Heart right ventricle (tissue), 16 donors: Measurements from ENCODE around the gene ATF2. TPM values are rescaled to one million over a fixed set of nuclear protein-coding genes. Genes with fewer than 3 reads are reported as not detected.
A peak's percentile ranks its signal among the peaks of the same experiment; 100 is the strongest.

Source experiments
- ATAC-seq, 8 donors: fragments of 200-7000 bp; cut with Tn5 transposase; one replicate each; pipeline ENCODE4 v1.9.1; 2020; ENCODE audit warnings: mild to moderate bottlenecking in 8 of 8, moderate library complexity in 8 of 8, moderate number of reproducible peaks in 1 of 8
- DNase-seq, 2 donors: peaks; one replicate each; pipeline ENCODE4 v3.0.0-alpha.2; 2020
- H3K27ac ChIP-seq, 10 donors: fragments of 200-600 bp; sonication (generic) in 2 of 10; one replicate each; pipeline versions ENCODE4 v1.5.0 to v1.8.0; 2020 to 2022; ENCODE audit warnings: mild to moderate bottlenecking in 3 of 10
- H3K27me3 ChIP-seq, 7 donors: fragments of 200-600 bp; one replicate each; pipeline ENCODE4 v1.8.0; 2021 to 2022; ENCODE audit warnings: mild to moderate bottlenecking in 2 of 7
- H3K36me3 ChIP-seq, 9 donors: fragments of 200-600 bp; sonication (generic) in 1 of 9; one replicate each; pipeline versions ENCODE4 v1.5.0 to v1.8.0; 2020 to 2022; ENCODE audit warnings: mild to moderate bottlenecking in 2 of 9
- H3K4me1 ChIP-seq, 9 donors: fragments of 200-600 bp; sonication (generic) in 1 of 9; one replicate each; pipeline versions ENCODE4 v1.5.0 to v1.8.0; 2020 to 2022; ENCODE audit warnings: mild to moderate bottlenecking in 4 of 9
- H3K4me3 ChIP-seq, 10 donors: fragments of 200-600 bp; sonication (generic) in 2 of 10; one replicate each; pipeline versions ENCODE4 v1.5.0 to v1.8.0; 2020 to 2022; ENCODE audit warnings: mild to moderate bottlenecking in 7 of 10, moderate library complexity in 2 of 10
- H3K9me3 ChIP-seq, 11 donors: fragments of 200-600 bp in 10 of 11; sonication (generic) in 2 of 11; one replicate each; pipeline versions ENCODE4 v1.5.0 to v1.8.0; 2013 to 2022; ENCODE audit warnings: mild to moderate bottlenecking in 2 of 11, control low read depth in 1 of 11, moderate library complexity in 1 of 11
- WGBS, 2 donors: extraction: QIAGEN DNeasy Blood & Tissue Kit; methylation state at CpG; one replicate each; pipeline ENCODE4 v1.1.7; 2013; ENCODE audit warnings: inconsistent platforms in 1 of 2; 5-methylcytosine and 5-hydroxymethylcytosine counted together
- intact Hi-C, 10 donors: fragments of 100-400 bp; cut with DNase I; formaldehyde crosslinking; loops; one replicate each; pipeline versions ENCODE4 v1.11.1 to v1.14.2; 2022
- long read RNA-seq, 3 donors: library from polyadenylated mRNA; unstranded; transcript quantifications; one replicate each; pipeline ENCODE4 v2.0.0, GENCODE V29; 2020 to 2021
- polyA plus RNA-seq, 2 donors: library from polyadenylated mRNA; stranded (reverse); fragments of 200-250 nt; gene quantifications; one replicate each; pipeline ENCODE4 v1.2.3, GENCODE V29; 2013
- total RNA-seq, 10 donors: library from RNA; stranded (reverse); fragmentation: NEBNext Ultra II Directional in 3 of 10; extraction: Animal tissue kit (Norgen Biotek cat#: 25700) in 3 of 10; gene quantifications; one replicate each; pipeline versions ENCODE4 v1.2.1 to v1.2.4, GENCODE V29; 2021 to 2023
- TF ChIP-seq, protein P1 (sequence below), 9 donors: fragments of 200-600 bp; sonication (generic) in 2 of 9; IDR thresholded peaks; one replicate each; pipeline versions ENCODE4 v1.5.0 to v1.8.0; 2021 to 2022; ENCODE audit warnings: antibody characterized with exemption in 9 of 9, mild to moderate bottlenecking in 5 of 9, moderate library complexity in 1 of 9
- donor health status: Arrhythmogenic right ventricular cardiomyopathy.
- donor health status: ischemic (EF 13 %, LVEDD 7.1; RV severe dilation, severe dysfunction).
- donor health status: healthy with polysubstance abuse.
- donor health status: DM: no; HTN: yes; CAD: no.
- donor health status: DM: no; HTN: no; CAD: no.
- donor health status: ischemic (EF 25% LVEDD 6.9; RV normal size, moderate dysfunction).
- donor health status: ischemic (EF 25% LVEDD 5.7; RV mildly dilated, moderate dysfunction).
- donor health status: healthy.
- donor health status: DM: yes; HTN: yes; CAD: no.
- donor health status: Ischemic cardiomyopathy.
- donor health status: ischemic (EF 35%, LVEDD 5.7; RV mildly dilated, moderate dysfunction).
- donor health status: nonischemic (EF 11% LVEDD 7.7; RV severe dilation, severe dysfunction).
- donor health status: DM: yes; HTN: yes; CAD: no.
- donor health status: PGD.
- donor health status: ischemic (EF 29% LVEDD 5.4; RV normal size, mild dysfunction).
- donor health status: nonischemic (EF 23%, LVEDD 6.1; RV moderate dilation, normal function).

The ATF2 gene, protein sequence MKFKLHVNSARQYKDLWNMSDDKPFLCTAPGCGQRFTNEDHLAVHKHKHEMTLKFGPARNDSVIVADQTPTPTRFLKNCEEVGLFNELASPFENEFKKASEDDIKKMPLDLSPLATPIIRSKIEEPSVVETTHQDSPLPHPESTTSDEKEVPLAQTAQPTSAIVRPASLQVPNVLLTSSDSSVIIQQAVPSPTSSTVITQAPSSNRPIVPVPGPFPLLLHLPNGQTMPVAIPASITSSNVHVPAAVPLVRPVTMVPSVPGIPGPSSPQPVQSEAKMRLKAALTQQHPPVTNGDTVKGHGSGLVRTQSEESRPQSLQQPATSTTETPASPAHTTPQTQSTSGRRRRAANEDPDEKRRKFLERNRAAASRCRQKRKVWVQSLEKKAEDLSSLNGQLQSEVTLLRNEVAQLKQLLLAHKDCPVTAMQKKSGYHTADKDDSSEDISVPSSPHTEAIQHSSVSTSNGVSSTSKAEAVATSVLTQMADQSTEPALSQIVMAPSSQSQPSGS
- total RNA-seq (10 to 100 TPM; 23.3 to 39.8 (median 29.9) TPM), polyA plus RNA-seq (10 to 100 TPM in 1 of 2 donors, 1 to 10 TPM in 1; 7.8 to 26.3 TPM)
- long read RNA-seq, donor 1, full-length matches to known transcripts, result 9 of 20 reads
- long read RNA-seq, donor 1, partial matches to known transcripts, result 6 of 20 reads
- long read RNA-seq, donor 1, other reads (novel, unspliced or antisense), result 5 of 20 reads
- long read RNA-seq, donor 2, full-length matches to known transcripts, result 2 of 7 reads
- long read RNA-seq, donor 2, partial matches to known transcripts, result 3 of 7 reads
- long read RNA-seq, donor 2, other reads (novel, unspliced or antisense), result 2 of 7 reads
- long read RNA-seq, donor 3, full-length matches to known transcripts, result 9 of 16 reads
- long read RNA-seq, donor 3, partial matches to known transcripts, result 6 of 16 reads
- long read RNA-seq, donor 3, other reads (novel, unspliced or antisense), result 1 of 16 reads

GRCh38 chr2:175167792-175168563, at the start of gene ATF2:
Gene ATF2 (minus strand): TSS chr2:175168203. CDS start chr2:175136443, 31,760 bp downstream.
- Histone ChIP-seq H3K36me3 (peaks cover 0 to 9% (median 0%) of the 10 kb centered on the region in 9 donors), H3K9me3 (no peaks in the 10 kb centered on the region), H3K4me1 (peaks cover 0 to 38% (median 26%) of the 10 kb centered on the region in 9 donors), H3K4me3 (peak within 1 kb of the TSS; percentile 67 to 98 (median 88)), H3K27ac (peak within 1 kb of the TSS; percentile 77 to 98 (median 94)), H3K27me3 (no peaks in the 10 kb centered on the region)
- peak; percentile 96 to 99 for DNase-seq
- TF ChIP-seq, protein P1, sequence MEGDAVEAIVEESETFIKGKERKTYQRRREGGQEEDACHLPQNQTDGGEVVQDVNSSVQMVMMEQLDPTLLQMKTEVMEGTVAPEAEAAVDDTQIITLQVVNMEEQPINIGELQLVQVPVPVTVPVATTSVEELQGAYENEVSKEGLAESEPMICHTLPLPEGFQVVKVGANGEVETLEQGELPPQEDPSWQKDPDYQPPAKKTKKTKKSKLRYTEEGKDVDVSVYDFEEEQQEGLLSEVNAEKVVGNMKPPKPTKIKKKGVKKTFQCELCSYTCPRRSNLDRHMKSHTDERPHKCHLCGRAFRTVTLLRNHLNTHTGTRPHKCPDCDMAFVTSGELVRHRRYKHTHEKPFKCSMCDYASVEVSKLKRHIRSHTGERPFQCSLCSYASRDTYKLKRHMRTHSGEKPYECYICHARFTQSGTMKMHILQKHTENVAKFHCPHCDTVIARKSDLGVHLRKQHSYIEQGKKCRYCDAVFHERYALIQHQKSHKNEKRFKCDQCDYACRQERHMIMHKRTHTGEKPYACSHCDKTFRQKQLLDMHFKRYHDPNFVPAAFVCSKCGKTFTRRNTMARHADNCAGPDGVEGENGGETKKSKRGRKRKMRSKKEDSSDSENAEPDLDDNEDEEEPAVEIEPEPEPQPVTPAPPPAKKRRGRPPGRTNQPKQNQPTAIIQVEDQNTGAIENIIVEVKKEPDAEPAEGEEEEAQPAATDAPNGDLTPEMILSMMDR (IDR thresholded peaks at IDR 0.05), result no peak
- peak; percentile 97 to 98 (median 98) for ATAC-seq
- intact Hi-C loops, result loop anchor here in 3 of 10 donors (5.0 to 10.0 kb wide), 3 partner anchors 36 to 163 kb away; partner anchors contain the start of gene CHN1 (in 1 of the 3)
- 0 to 1% methylated on average over 55 to 56 of the region's 56 CpGs for WGBS, 2 donors

GRCh38 chr2:175207741-175208438, 39.9 kb upstream of the ATF2 start:
- no peak overlapping the region for H3K4me3 ChIP-seq
- intact Hi-C loops, result loop anchor here in 2 of 10 donors (10.0 kb wide), 2 partner anchors 67 to 77 kb away; no protein-coding TSS in a partner anchor
- TF ChIP-seq, protein P1 (IDR thresholded peaks at IDR 0.05), result no peak
- H3K36me3 ChIP-seq, result no peaks in the 10 kb centered on the region
- WGBS, 2 donors, result 60 to 64% methylated on average over 6 of the region's 6 CpGs
- H3K27ac ChIP-seq, result peak overlapping the region in 1 of 10 donors; percentile 29
- ATAC-seq, result peak in 7 of 8 donors; percentile 79 to 93 (median 89)
- peak; percentile 56 to 57 for DNase-seq
- no peaks in the 10 kb centered on the region for H3K9me3 ChIP-seq
- peaks cover 0 to 6% (median 0%) of the 10 kb centered on the region in 9 donors for H3K4me1 ChIP-seq
- peaks cover 0 to 10% (median 0%) of the 10 kb centered on the region in 7 donors for H3K27me3 ChIP-seq

GRCh38 chr2:175206866-175207265, 38.9 kb upstream of the ATF2 start:
- Histone ChIP-seq H3K4me3 (no peak overlapping the region), H3K9me3 (no peaks in the 10 kb centered on the region), H3K27ac (no peak overlapping the region), H3K4me1 (peaks cover 0 to 6% (median 0%) of the 10 kb centered on the region in 9 donors), H3K36me3 (no peaks in the 10 kb centered on the region), H3K27me3 (peaks cover 0 to 21% (median 0%) of the 10 kb centered on the region in 7 donors)
- TF ChIP-seq, protein P1 (IDR thresholded peaks at IDR 0.05), result no peak
- intact Hi-C loops, result loop anchor here in 2 of 10 donors (10.0 kb wide), 2 partner anchors 68 to 78 kb away; no protein-coding TSS in a partner anchor
- WGBS, 2 donors, result 79 to 81% methylated on average over 3 of the region's 3 CpGs
- DNase-seq (no peak), ATAC-seq (no peak)
